ENCODE data around the gene CHRM3. TPM values are rescaled to one million over a fixed set of nuclear protein-coding genes. Genes with fewer than 3 reads are reported as not detected.

CHRM3 gene
- total and polyA plus RNA-seq, 2 experiments from 2014 or later: 0.93 to 1.6 TPM

- H3K4me3 ChIP-seq: no peak overlapping the region
- no peaks in the 10 kb centered on the region for H3K36me3 ChIP-seq
- H3K27ac ChIP-seq: no peak overlapping the region
- no peaks in the 10 kb centered on the region for H3K4me1 ChIP-seq (ENCODE audit: low read depth)
- DNase-seq (ENCODE audit: low read depth in 1 of 2, low spot score in 1 of 2): no peak
- TF ChIP-seq CTCF (IDR thresholded peaks at IDR 0.05; ENCODE audit: low read depth, low read length): no peak
- no peaks in the 10 kb centered on the region for H3K27me3 ChIP-seq
- H3K9me3 ChIP-seq (ENCODE audit: low read depth): no peaks in the 10 kb centered on the region
Measured at GRCh38 chr1:239429163-239429562, 42.8 kb downstream of the CHRM3 start.

GRCh38 chr1:239432255-239432654 is 45.9 kb downstream of the CHRM3 start:
- Histone ChIP-seq H3K9me3 (ENCODE audit: low read depth) (no peaks in the 10 kb centered on the region), H3K4me3 (no peak overlapping the region), H3K36me3 (no peaks in the 10 kb centered on the region), H3K27ac (no peak overlapping the region), H3K27me3 (no peaks in the 10 kb centered on the region), H3K4me1 (ENCODE audit: low read depth) (no peaks in the 10 kb centered on the region)
- DNase-seq (ENCODE audit: low read depth in 1 of 2, low spot score in 1 of 2): no peak
- no peak for TF ChIP-seq CTCF (IDR thresholded peaks at IDR 0.05; ENCODE audit: low read depth, low read length)

GRCh38 chr1:239434181-239434580 is 47.8 kb downstream of the CHRM3 start:
- Histone ChIP-seq H3K9me3 (ENCODE audit: low read depth) (no peaks in the 10 kb centered on the region), H3K27me3 (no peaks in the 10 kb centered on the region), H3K4me3 (no peak overlapping the region), H3K36me3 (no peaks in the 10 kb centered on the region), H3K27ac (no peak overlapping the region), H3K4me1 (ENCODE audit: low read depth) (no peaks in the 10 kb centered on the region)
- DNase-seq (ENCODE audit: low read depth in 1 of 2, low spot score in 1 of 2): no peak
- no peak for TF ChIP-seq CTCF (IDR thresholded peaks at IDR 0.05; ENCODE audit: low read depth, low read length)

Data from cardiac muscle cell (in vitro differentiated cells and primary cell).